Vagina (tissue), 2 donors: ENCODE results near the gene GADL1.

Experiments
- POLR2A ChIP-seq, 2 donors: fragments of 450-650 bp; IDR thresholded peaks; one replicate each; pipeline ENCODE4 v1.6.1; 2017; ENCODE audit warnings: antibody characterized with exemption in 2 of 2, mild to moderate bottlenecking in 2 of 2, moderate library complexity in 2 of 2
- POLR2AphosphoS5 ChIP-seq, 2 donors: sonication (generic); formaldehyde crosslinking; IDR thresholded peaks; one replicate each; pipeline ENCODE4 v1.9.0; 2017; ENCODE audit warnings: antibody characterized with exemption in 2 of 2, mild to moderate bottlenecking in 2 of 2, low read depth in 1 of 2; ENCODE audit not compliant: insufficient read depth in 1 of 2
- TF ChIP-seq, protein P1 (sequence below), 3 experiments: fragments of 450-650 bp in 2 of 3; fragments of 200-600 bp in 1 of 3; sonication (generic) in 1 of 3; IDR thresholded peaks; one replicate each; pipeline ENCODE4 v1.5.1; 2017 to 2019; ENCODE audit warnings: antibody characterized with exemption in 3 of 3, mild to moderate bottlenecking in 2 of 3, moderate library complexity in 2 of 3

DNA sequence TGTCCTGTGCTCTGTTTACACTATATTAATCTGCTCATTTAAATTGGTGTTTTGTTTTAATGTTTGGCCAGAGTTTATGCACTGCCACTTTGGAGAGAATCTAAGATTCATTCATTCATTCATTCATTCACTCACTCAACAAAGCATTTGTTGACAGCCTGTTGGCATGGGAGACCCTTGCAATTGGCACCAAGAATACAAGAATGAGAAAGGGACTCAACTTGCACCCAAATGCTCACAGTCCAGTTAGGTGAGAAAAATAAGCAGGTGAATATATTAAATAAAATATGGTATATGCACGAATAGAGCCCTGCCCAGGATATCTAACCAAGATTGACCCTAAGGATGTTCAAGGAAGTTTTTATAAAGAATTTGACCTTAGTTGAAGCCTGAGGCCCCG lies 207.7 kb downstream of the GADL1 start:
- TF ChIP-seq POLR2A (IDR thresholded peaks at IDR 0.05) (no peak), POLR2AphosphoS5 (IDR thresholded peaks at IDR 0.05; ENCODE audit: insufficient read depth in 1 of 2, low read depth in 1 of 2) (no peak)
- TF ChIP-seq, protein P1, sequence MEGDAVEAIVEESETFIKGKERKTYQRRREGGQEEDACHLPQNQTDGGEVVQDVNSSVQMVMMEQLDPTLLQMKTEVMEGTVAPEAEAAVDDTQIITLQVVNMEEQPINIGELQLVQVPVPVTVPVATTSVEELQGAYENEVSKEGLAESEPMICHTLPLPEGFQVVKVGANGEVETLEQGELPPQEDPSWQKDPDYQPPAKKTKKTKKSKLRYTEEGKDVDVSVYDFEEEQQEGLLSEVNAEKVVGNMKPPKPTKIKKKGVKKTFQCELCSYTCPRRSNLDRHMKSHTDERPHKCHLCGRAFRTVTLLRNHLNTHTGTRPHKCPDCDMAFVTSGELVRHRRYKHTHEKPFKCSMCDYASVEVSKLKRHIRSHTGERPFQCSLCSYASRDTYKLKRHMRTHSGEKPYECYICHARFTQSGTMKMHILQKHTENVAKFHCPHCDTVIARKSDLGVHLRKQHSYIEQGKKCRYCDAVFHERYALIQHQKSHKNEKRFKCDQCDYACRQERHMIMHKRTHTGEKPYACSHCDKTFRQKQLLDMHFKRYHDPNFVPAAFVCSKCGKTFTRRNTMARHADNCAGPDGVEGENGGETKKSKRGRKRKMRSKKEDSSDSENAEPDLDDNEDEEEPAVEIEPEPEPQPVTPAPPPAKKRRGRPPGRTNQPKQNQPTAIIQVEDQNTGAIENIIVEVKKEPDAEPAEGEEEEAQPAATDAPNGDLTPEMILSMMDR (IDR thresholded peaks at IDR 0.05), result no peak
